H1 (cell line): ENCODE results near the gene MIPOL1. TPM values are rescaled to one million over a fixed set of nuclear protein-coding genes. Genes with fewer than 3 reads are reported as not detected.

ENCODE experiments used
- CTCF ChIA-PET: fragments of 300-600 bp; sonication (Branson Sonifier 250); formaldehyde crosslinking; loops from one replicate; lab custom pipeline; 2021; ENCODE audit not compliant: partially characterized antibody; lab: Charles Lee
- POLR2A ChIA-PET: fragments of 300-600 bp; sonication (Branson Sonifier 250); formaldehyde crosslinking; loops from one replicate; lab custom pipeline; 2021; ENCODE audit warnings: inconsistent platforms; ENCODE audit not compliant: partially characterized antibody; lab: Charles Lee
- DNase-seq, 2 experiments: peaks; one replicate each; pipeline versions ENCODE4 v3.0.0 to v3.0.0-alpha.2; 2010 to 2022; ENCODE audit warnings: low spot score in 2 of 2, low read depth in 1 of 2, mixed read lengths in 1 of 2
- FAIRE-seq: peaks from 2 replicates; lab custom pipeline; 2011; peaks lifted over from hg19 to GRCh38; lab: Jason Lieb, UNC
- H2AFZ ChIP-seq: 2 replicates; pipeline ENCODE4 v1.8.1; 2012; ENCODE audit warnings: low read length, inconsistent platforms
- H2AK5ac ChIP-seq: 2 replicates; pipeline ENCODE4 v1.6.1; 2013; ENCODE audit warnings: low read depth, low read length
- H2BK120ac ChIP-seq: replicated peaks from 2 replicates; pipeline ENCODE3; 2013; ENCODE audit warnings: low read depth, low read length, inconsistent platforms
- H2BK12ac ChIP-seq: 2 replicates; pipeline ENCODE4 v1.6.1; 2013; ENCODE audit warnings: low read depth, low read length
- H2BK15ac ChIP-seq: 2 replicates; pipeline ENCODE4 v1.6.1; 2013; ENCODE audit warnings: low read length
- H2BK20ac ChIP-seq: 2 replicates; pipeline ENCODE4 v1.6.1; 2013; ENCODE audit warnings: low read length
- H2BK5ac ChIP-seq: 2 replicates; pipeline ENCODE4 v1.6.1; 2013; ENCODE audit warnings: low read depth, low read length
- H3K14ac ChIP-seq: 2 replicates; pipeline ENCODE4 v1.6.1; 2013; ENCODE audit warnings: inconsistent platforms; ENCODE audit not compliant: insufficient read length
- H3K18ac ChIP-seq: 2 replicates; pipeline ENCODE4 v1.6.1; 2013; ENCODE audit warnings: low read length; ENCODE audit errors: extremely low read depth
- H3K23ac ChIP-seq: 2 replicates; pipeline ENCODE4 v1.6.1; 2013; ENCODE audit warnings: inconsistent platforms; ENCODE audit not compliant: insufficient read length
- H3K23me2 ChIP-seq: 2 replicates; pipeline ENCODE4 v1.6.1; 2013; ENCODE audit warnings: low read depth, low read length
- H3K27ac ChIP-seq: 2 replicates; pipeline ENCODE4 v1.6.1; 2011; ENCODE audit warnings: low read depth, low read length, inconsistent platforms
- H3K27me3 ChIP-seq, 4 experiments: replicated peaks in 1 of 4; 1 replicate in 1 of 4; 2 replicates in 3 of 4; pipeline versions ENCODE4 v1.6.1 to v1.8.1; 2011 to 2013; ENCODE audit warnings: low read length in 3 of 4, mild to moderate bottlenecking in 3 of 4, inconsistent platforms in 2 of 4, mixed read lengths in 2 of 4, moderate library complexity in 1 of 4; ENCODE audit not compliant: control insufficient read depth in 3 of 4, insufficient read depth in 3 of 4; ENCODE audit errors: extremely low read depth in 1 of 4
- H3K36me3 ChIP-seq, 4 experiments: 2 replicates each; pipeline versions ENCODE4 v1.6.1 to v1.8.1; 2011 to 2013; ENCODE audit warnings: mild to moderate bottlenecking in 4 of 4, low read length in 3 of 4, moderate library complexity in 2 of 4, control low read depth in 1 of 4, inconsistent platforms in 1 of 4; ENCODE audit not compliant: insufficient read depth in 4 of 4, control insufficient read depth in 2 of 4
- H3K4ac ChIP-seq: replicated peaks from 2 replicates; pipeline ENCODE3; 2013; ENCODE audit warnings: low read length, low read depth, mixed read lengths, inconsistent platforms; ENCODE audit not compliant: insufficient read length
- H3K4me1 ChIP-seq, 4 experiments: replicated peaks in 1 of 4; 1 replicate in 1 of 4; 2 replicates in 3 of 4; pipeline versions ENCODE4 v1.6.1 to v1.8.1; 2011 to 2013; ENCODE audit warnings: low read length in 3 of 4, inconsistent platforms in 2 of 4, mixed read lengths in 1 of 4; ENCODE audit not compliant: insufficient read depth in 4 of 4, control insufficient read depth in 3 of 4
- H3K4me2 ChIP-seq, 2 experiments: 2 replicates each; pipeline versions ENCODE4 v1.6.1 to v1.8.1; 2011 to 2013; ENCODE audit warnings: low read depth in 2 of 2, low read length in 2 of 2, control low read depth in 1 of 2, inconsistent platforms in 1 of 2, mild to moderate bottlenecking in 1 of 2; ENCODE audit not compliant: insufficient read depth in 1 of 2
- H3K4me3 ChIP-seq, 4 experiments: fragments of 200-600, 300-600 bp in 1 of 4; sonication (generic), shearing (Covaris generic), sonication (Bioruptor Twin) in 1 of 4; 2 replicates each; pipeline versions ENCODE4 v1.5.1 to v1.8.1; 2011 to 2016; ENCODE audit warnings: low read length in 4 of 4, low read depth in 3 of 4, control low read depth in 2 of 4, inconsistent platforms in 2 of 4, mild to moderate bottlenecking in 2 of 4, mixed read lengths in 1 of 4, moderate library complexity in 1 of 4; ENCODE audit not compliant: insufficient read depth in 2 of 4; ENCODE audit errors: extremely low read depth in 1 of 4
- H3K56ac ChIP-seq: replicated peaks from 2 replicates; pipeline ENCODE3; 2013; ENCODE audit warnings: low read depth, mild to moderate bottlenecking, mixed read lengths, low read length, inconsistent platforms; ENCODE audit not compliant: insufficient read length
- H3K79me1 ChIP-seq: 2 replicates; pipeline ENCODE4 v1.6.1; 2013; ENCODE audit warnings: low read depth, low read length, control low read depth
- H3K79me2 ChIP-seq, 2 experiments: 2 replicates each; pipeline versions ENCODE4 v1.6.1 to v1.8.1; 2012 to 2013; ENCODE audit warnings: low read length in 2 of 2, mild to moderate bottlenecking in 2 of 2, inconsistent platforms in 1 of 2; ENCODE audit not compliant: insufficient read depth in 2 of 2, control insufficient read depth in 1 of 2
- H3K9ac ChIP-seq, 4 experiments: replicated peaks in 1 of 4; 1 replicate in 1 of 4; 2 replicates in 3 of 4; pipeline versions ENCODE4 v1.6.1 to v1.8.1; 2011 to 2013; ENCODE audit warnings: low read depth in 3 of 4, low read length in 3 of 4, control low read depth in 2 of 4, mild to moderate bottlenecking in 2 of 4, moderate library complexity in 2 of 4, inconsistent platforms in 1 of 4; ENCODE audit errors: extremely low read depth in 1 of 4
- H3K9me3 ChIP-seq, 2 experiments: 2 replicates each; pipeline versions ENCODE4 v1.6.1 to v1.8.1; 2012 to 2013; ENCODE audit warnings: mild to moderate bottlenecking in 2 of 2, moderate library complexity in 2 of 2, control low read depth in 1 of 2, inconsistent platforms in 1 of 2, low read depth in 1 of 2, low read length in 1 of 2, mixed read lengths in 1 of 2; ENCODE audit not compliant: insufficient read depth in 2 of 2
- H4K20me1 ChIP-seq, 2 experiments: replicated peaks in 1 of 2; 2 replicates each; pipeline versions ENCODE3 to v1.8.1; 2011 to 2013; ENCODE audit warnings: inconsistent platforms in 2 of 2, low read length in 2 of 2, mild to moderate bottlenecking in 1 of 2; ENCODE audit not compliant: insufficient read depth in 2 of 2, control insufficient read depth in 1 of 2
- H4K5ac ChIP-seq: 2 replicates; pipeline ENCODE4 v1.6.1; 2013; ENCODE audit warnings: low read length, low read depth, mixed read lengths, inconsistent platforms; ENCODE audit not compliant: insufficient read length
- H4K8ac ChIP-seq: 2 replicates; pipeline ENCODE4 v1.8.0; 2013; ENCODE audit warnings: mild to moderate bottlenecking, moderate library complexity, low read length, inconsistent platforms; ENCODE audit not compliant: insufficient read depth; ENCODE audit errors: extremely low read depth
- H4K91ac ChIP-seq: replicated peaks from 2 replicates; pipeline ENCODE3; 2013; ENCODE audit warnings: low read length, mixed read lengths, inconsistent platforms; ENCODE audit not compliant: insufficient read length
- SAP30 ChIP-seq: fragments of 300-600 bp; sonication (generic); IDR thresholded peaks from 2 replicates; pipeline ENCODE4 v1.7.1; 2012; ENCODE audit warnings: low read length, moderate library complexity, mild to moderate bottlenecking, inconsistent platforms; ENCODE audit not compliant: insufficient read depth, insufficient replicate concordance
- TCF12 ChIP-seq: IDR thresholded peaks from 2 replicates; pipeline ENCODE4 v1.6.1; 2011; ENCODE audit warnings: low read depth, mild to moderate bottlenecking, low read length
- WGBS, 2 experiments: shearing (Covaris generic) in 1 of 2; methylation state at CpG; one replicate each; pipeline versions ENCODE4 v1.1.6 to v1.1.7; 2013 to 2015; ENCODE audit warnings: low lambda C conversion rate in 2 of 2, mixed read lengths in 2 of 2, inconsistent platforms in 1 of 2, low coverage in 1 of 2, missing lambda C conversion rate in 1 of 2; ENCODE audit not compliant: insufficient replicate concordance in 2 of 2, insufficient coverage in 1 of 2, insufficient read length in 1 of 2; ENCODE audit errors: extremely low coverage in 1 of 2, missing lambda C conversion rate in 1 of 2; 5-methylcytosine and 5-hydroxymethylcytosine counted together
- polyA plus RNA-seq, 7 experiments: library from polyadenylated mRNA; depleted of rRNA in 3 of 7; stranded (reverse) in 5 of 7; unstranded in 2 of 7; fragments of >200 nt in 5 of 7; fragments of 200-250 nt in 2 of 7; gene quantifications; 1 replicate in 5 of 7; 2 replicates in 1 of 7; 4 replicates in 1 of 7; pipeline versions ENCODE4 v1.2.1 to v1.2.3, GENCODE V29; 2011 to 2013; ENCODE audit warnings: missing spikeins in 2 of 7, mixed read lengths in 2 of 7
- total RNA-seq: library from RNA; stranded (reverse); fragmentation: NEBNext Ultra II Directional; extraction: Animal tissue kit (Norgen Biotek cat#: 25700); gene quantifications from 2 replicates; pipeline ENCODE4 v1.2.1, GENCODE V29; 2021
- TF ChIP-seq, protein P1 (sequence below): IDR thresholded peaks from 2 replicates; pipeline ENCODE4 v1.6.1; 2012; ENCODE audit warnings: inconsistent platforms
- TF ChIP-seq, protein P2 (sequence below): IDR thresholded peaks from 2 replicates; pipeline ENCODE4 v1.6.1; 2012; ENCODE audit warnings: inconsistent platforms

Gene MIPOL1
- total and polyA plus RNA-seq, 2 of the 8 experiments (the other 6 are each of a cell fraction or from before 2014, with no cell fraction given): 2.8 to 23.9 TPM

DNA sequence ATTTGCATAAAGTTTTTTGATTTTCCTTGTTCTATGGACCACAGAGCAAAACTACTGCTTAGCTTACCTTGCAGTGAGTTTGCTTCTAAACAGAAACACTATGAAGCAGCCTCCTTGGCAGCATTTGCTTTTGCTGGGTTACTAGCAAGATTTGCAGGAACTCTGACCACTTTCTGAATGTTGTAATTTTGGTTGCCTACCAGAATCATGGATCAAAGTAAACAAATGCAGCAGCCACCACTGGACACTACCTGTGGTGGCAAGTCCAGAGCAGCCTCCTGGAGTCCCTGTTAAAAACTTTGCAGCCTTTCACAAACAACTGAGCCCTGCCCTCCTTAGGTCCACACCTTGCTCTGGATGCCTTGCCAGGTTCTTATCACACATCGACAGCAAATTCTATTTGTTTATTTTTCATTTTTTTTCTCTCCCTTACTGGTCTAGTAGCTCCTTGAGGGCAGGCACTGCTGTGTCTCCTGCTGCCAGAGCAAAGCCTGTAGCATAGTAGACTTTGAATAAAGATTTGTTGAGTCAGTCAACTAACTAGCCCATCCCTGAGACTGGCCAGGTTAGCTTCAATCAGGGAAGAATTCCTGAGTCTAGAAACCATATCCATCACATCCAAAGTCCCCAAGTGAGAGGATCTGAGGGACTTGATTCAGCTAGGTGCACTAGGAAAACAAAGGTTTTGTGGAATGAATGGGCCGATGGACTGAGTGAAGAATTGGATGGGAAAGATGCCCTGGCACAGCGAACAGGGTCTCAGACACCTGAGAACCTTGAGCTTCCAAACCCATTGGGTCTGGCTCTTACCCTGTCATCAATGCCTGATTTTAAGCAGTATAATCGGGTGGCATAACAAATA is 403.4 kb downstream of the MIPOL1 start:
- 93% methylated on average over 4 of the region's 4 CpGs; no CpG with 5 or more reads in 1 of the 2 experiments for WGBS, 2 experiments
- no peak overlapping the region for H3K4ac ChIP-seq
- POLR2A ChIA-PET: interaction anchor here (0.6 to 1.5 kb wide), 3 partner anchors 9 to 403 kb away, joined by 3 to 5 read pairs (median 4); partner anchors contain the start of gene MIPOL1

More for the DNA sequence above, 403.4 kb downstream of the MIPOL1 start:
- no peaks in the 10 kb centered on the region for H3K79me1 ChIP-seq
- H3K36me3 ChIP-seq: no peaks in the 10 kb centered on the region
- H3K27ac ChIP-seq: no peak overlapping the region
- TF ChIP-seq TCF12 (no peak), SAP30 (no peak)
- TF ChIP-seq, protein P1, sequence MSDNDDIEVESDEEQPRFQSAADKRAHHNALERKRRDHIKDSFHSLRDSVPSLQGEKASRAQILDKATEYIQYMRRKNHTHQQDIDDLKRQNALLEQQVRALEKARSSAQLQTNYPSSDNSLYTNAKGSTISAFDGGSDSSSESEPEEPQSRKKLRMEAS: no peak
- TF ChIP-seq, protein P2, sequence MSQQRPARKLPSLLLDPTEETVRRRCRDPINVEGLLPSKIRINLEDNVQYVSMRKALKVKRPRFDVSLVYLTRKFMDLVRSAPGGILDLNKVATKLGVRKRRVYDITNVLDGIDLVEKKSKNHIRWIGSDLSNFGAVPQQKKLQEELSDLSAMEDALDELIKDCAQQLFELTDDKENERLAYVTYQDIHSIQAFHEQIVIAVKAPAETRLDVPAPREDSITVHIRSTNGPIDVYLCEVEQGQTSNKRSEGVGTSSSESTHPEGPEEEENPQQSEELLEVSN: no peak
- no peak overlapping the region for H2AK5ac ChIP-seq
- H3K9ac ChIP-seq: no peak overlapping the region
- no peak for DNase-seq
- H3K4me3 ChIP-seq: no peak overlapping the region
- H3K4me2 ChIP-seq: no peak overlapping the region; a peak in 1 of 4 replicates
- no peak overlapping the region for H4K91ac ChIP-seq
- CTCF ChIA-PET: interaction anchor here (0.6 to 7.6 kb wide), 11 partner anchors 8 to 371 kb away, joined by 3 to 62 read pairs (median 6); no protein-coding TSS in a partner anchor
- no peak overlapping the region for H3K14ac ChIP-seq
- H3K27me3 ChIP-seq: peaks cover 62 to 91% (median 84%) of the 10 kb centered on the region in 4 experiments
- H3K4me1 ChIP-seq: peaks cover 0 to 19% (median 13%) of the 10 kb centered on the region in 4 experiments; a peak in 6 of 7 replicates
- FAIRE-seq: no peak
- H2BK120ac ChIP-seq: no peak overlapping the region
- H3K23ac ChIP-seq: no peak overlapping the region
- H2BK12ac ChIP-seq: no peak overlapping the region
- peaks cover 6 to 23% of the 10 kb centered on the region in 2 experiments for H4K20me1 ChIP-seq
- no peak overlapping the region for H2AFZ ChIP-seq
- H3K23me2 ChIP-seq: peaks cover 5% of the 10 kb centered on the region
- no peak overlapping the region for H2BK20ac ChIP-seq
- H2BK15ac ChIP-seq: no peak overlapping the region
- H3K79me2 ChIP-seq: no peaks in the 10 kb centered on the region
- H4K5ac ChIP-seq: no peak overlapping the region
- H4K8ac ChIP-seq: no peak overlapping the region
- no peaks in the 10 kb centered on the region for H3K9me3 ChIP-seq
- no peak overlapping the region for H3K18ac ChIP-seq
- no peak overlapping the region for H2BK5ac ChIP-seq
- no peak overlapping the region for H3K56ac ChIP-seq
